GM19351 (cell line): ENCODE data around the gene PYCR2.
"Not testable (repeated sequence)": the region's sequence is repeated elsewhere in the genome, so short reads cannot be mapped to it uniquely, and the experiment has no call there.

Experiments
- ATAC-seq: cut with Tn5 transposase; IDR thresholded peaks from one replicate; pipeline ENCODE4 v1.9.1; 2021; ENCODE audit warnings: mild to moderate bottlenecking, moderate library complexity; ENCODE audit not compliant: unreplicated experiment

The PYCR2 gene

DNA sequence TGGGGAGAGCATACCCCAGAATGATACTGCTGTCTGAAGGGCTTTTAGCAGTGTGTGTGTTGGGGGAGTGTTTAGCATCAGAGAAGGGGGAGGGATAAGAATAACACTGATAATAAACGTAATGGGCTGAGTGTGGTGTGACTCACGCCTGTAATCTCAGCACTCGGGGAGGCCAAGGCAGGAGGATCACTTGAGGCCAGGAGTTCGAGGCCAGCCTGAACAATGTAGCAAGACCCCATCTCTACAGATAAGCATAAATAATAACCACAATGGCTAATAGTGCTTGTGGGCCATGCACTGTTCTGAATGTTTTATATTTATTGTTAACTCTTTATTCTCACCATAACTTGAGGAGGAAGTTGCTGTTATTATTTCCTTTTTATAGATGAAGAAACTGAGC is 19.5 kb upstream of the PYCR2 start:
- ATAC-seq, result no peak

DNA sequence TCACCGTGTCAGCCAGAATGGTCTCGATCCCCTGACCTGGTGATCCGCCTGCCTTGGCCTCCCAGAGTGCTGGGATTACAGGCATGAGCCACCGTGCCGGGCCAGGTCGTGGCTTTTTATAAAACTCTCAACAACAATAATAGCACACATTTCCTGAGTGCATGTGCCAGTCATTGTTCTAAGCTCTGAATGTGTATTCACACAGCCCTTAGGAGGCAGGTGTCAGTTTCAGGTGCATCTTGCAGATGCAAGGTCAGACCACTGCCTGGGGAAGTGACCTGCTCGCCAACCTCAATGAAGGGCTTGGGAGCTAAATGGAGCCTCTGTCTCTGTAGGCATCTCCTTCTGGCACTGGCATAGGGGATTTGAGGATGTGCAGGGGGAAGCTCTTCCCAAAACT is 18.5 kb upstream of the PYCR2 start:
- ATAC-seq, result peak; percentile 91

DNA sequence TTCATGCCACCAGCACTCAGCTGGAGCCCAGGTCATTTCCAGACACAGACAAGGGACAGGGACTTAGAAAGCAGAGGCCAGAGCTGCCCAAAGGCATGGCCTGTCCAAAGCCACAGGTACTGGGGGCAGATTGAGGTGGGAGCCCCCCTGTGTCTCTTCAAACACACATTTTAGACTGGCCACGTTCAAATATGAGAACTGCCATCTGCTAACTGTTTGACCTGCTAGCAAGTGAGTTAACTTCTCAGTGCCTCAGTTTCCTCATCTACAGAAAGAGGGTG is 17.8 kb upstream of the PYCR2 start:
- ATAC-seq, result no peak

DNA sequence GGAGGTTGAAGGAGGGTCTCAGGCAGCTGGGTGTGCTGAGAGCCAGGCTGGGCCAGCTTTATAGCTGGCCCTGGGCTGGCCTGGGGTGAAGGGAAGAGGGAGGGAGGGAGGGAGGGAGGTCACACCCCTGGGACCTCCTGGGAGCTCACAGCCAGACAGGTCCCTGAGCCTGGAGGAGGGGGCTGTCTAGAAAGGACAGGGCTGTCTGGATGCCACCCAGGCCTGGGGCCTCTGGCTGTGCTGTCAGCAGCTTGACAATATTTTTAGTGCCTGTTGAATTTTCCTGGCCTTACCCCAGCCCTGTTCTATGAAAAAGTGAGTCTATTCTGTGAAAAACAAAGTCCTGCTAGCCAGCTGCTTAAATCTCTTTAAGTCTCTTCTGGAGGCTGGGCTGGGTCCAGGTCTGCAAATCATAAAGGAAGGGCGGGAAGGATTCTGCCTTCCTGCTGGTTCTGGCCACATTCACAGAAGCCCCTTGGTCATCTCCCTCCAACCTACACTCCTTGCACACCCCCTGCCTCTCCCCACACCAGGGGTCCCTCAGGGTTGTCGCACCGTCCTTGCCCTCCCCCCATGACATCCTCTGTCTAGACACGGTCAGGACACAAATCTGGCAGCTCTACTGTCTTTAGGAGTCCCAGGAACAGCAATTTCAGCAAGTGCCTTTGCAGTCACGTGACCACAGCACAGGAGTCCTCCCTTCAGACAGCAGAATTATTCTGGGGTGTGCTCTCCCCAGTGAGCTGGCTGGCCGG is 17.3 kb upstream of the PYCR2 start, which contains the start of gene LEFTY2:
Gene LEFTY2, minus strand, starts transcription at position 34 of the 755 bp plus-strand sequence. CDS start 80 bp downstream, outside the sequence.
- no peak for ATAC-seq

DNA sequence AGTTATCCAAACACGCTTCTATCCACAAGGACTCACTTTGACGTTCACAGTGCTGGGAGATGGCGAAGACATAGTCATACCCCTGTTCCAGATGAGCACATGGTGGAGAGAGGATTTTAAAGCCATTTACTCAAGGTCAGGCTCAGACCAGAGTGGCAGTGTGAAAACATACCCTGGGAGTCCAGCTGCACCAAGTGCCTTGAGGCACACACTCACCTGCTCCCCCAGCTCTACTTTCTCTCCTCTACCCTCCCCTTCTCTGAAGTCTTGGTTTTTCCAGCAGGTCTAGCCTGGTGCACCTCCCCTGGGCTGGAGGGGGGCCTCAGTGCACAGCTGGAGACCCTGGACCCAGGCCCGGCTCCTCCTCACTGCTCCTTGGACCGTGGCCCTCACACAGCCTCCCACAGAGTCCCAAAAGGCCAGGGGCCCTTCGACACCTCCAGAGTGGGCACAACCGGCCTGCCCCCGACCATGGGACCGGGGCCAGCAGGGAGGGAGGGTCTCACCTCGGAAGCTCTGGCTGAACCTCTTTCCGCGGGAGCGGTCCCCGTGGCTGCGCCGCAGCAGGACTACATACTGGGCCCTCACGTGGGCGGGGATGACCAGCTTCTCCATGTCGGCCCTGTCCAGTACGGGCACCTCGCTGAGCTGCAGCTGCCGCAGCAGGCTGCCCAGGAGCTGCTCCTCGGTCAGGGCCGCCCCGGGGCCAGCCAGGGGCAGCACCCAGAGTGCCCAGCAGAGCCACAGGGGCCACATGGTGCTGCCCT is 16.5 kb upstream of the PYCR2 start:
- no peak for ATAC-seq

DNA sequence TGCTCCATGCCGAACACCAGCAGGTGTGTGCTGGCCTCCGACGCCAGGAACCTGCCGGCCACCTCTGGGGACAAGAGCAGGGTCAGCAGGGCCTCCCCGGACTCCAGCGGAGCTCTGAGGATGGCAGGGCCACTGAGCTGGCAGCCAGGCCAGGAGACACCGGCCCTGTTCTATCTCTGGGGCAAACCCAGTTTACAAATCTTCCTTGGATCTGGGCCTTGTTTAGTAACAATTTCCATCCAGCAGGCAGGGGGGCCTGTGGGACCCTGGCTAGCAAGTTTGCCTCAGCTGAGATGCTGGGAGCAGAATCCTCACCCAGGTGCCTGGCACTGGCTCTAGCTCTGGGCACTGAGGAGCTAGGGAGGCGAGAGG is 15.9 kb upstream of the PYCR2 start:
- not testable (repeated sequence) for ATAC-seq

DNA sequence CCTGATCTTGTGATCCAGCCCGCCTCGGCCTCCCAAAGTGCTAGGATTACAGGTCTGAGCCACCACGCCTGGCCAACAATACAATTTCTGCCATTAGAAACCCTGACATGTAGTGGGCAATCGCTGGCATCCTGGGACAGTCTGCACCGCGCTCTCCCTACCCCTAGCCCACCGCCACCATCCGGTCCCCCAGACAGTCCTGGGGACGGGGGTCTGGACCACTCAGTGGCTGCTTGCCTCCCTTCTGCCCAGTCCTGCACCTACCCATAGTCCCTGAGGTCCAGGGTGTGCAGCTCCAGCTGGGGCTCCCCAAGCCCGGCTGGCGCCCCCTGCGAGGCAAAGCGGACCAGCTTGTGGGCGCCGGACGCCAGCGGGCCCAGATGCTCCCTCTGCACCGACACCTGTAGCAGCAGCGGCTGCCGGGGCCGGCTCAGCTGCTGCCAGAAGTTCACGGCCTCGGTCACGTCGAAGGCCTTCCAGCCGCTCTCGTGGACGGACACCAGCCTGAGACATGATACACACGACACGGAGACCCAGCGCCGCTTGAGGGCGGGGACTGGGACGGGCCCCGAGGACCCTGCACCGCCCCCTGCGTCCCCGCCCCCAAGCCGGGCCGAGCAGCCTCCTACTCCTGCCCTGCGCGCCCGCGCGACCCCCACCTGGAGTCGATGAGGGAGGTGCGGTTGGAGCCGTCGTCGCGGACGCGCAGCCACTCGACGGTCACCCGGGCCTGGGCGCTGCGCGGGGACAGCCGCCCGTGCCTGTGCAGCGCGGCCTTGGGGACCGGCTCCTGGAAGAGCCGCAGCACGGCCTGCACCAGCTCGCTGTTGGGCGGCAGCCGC is 15.3 kb upstream of the PYCR2 start:
- not testable (repeated sequence) for ATAC-seq

DNA sequence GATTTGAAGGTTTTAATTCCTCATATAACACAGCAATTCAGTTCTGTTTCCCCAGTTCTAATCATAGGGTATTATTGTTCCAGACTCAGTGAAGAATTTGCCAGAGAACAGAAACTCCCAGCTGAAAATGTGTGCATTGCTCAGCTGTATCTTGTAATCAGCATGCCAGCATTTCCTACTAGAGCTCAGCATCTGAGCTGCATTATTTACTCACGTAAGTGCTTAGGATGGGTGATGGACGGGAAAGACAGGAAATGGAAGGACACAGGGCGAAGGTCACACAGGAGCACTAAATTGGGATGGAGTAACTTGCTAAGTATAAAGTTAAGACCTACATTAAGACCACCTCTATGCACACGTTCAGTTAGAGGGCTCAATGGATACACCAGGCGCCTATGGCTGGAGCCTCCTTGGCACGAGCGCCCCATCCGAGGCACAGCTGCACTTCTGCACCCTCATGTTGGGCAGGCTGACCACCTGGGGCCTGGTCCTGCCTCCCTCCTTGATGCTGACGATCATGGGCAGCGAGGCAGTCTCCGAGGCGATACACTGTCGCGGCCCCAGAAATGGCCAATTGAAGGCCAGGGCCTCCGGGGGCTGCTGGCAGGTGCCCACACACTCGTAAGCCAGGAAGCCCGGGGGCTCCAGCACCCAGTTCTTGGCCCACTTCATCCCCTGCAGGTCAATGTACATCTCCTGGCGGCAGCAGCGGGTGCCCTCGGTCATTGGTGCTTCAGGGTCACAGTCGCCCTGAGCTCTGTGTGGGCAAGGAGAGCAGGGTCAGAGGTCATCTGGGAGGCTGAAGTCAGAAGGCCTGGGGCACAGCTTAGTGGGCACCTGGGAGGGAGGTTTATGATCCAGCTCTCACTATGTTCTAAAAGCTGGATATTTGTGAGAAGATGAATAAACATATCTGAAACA is 13.3 kb upstream of the PYCR2 start:
- no peak for ATAC-seq

DNA sequence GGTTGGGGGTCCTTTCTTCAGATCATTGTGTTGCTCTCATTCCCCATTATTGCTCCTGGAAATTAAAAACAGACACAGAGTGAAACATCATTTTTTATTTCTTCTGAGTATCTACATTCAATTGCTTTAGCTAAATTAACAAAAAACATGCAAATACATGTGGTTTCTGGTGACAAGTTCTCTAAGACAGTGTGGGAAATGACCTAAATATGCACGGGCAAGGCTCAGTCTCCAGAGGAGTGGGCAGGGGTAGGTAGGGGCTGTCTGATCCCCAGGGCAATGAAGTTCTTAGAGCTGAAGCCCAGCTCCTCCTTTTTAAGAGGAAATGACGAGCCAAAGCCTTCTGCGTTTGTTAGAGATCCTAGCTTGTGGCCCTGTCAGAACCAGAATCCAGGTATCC is 12.5 kb upstream of the PYCR2 start:
- ATAC-seq, result no peak

DNA sequence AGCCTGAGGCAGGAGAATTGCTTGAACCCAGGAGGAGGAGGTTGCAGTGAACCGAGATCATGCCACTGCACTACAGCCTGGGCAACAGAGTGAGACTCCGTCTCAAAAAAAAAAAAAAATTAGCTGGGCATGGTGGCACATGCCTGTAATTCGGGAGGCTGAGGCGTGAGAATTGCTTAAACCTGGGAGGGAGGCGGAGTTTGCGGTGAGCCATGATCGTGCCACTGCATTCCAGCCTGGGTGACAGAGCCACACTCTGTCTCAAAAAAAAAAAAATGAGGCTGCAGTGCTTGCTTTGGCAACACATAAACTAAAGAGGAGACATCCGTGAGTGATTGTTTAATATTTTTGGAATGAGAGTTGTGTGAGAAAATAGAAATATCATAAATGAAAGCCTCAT is 12.0 kb upstream of the PYCR2 start:
- ATAC-seq, result not testable (repeated sequence)

DNA sequence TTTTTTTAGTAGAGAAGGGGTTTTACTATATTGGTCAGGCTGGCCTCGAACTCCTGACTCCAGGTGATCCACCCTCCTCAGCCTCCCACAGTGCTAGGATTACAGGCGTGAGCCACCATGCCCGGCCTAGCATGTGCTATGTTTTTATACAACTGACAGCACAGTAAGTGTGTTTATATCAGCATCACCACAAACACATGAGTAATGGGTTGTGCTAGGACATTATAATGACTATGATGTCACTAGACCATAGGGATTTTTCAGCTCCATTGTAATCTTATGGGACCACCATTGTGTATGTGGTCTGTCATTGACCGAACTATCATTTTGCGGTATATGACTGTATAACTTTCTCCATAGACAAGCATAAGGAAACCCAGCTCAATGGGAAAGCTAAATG is 10.7 kb upstream of the PYCR2 start:
- no peak for ATAC-seq

DNA sequence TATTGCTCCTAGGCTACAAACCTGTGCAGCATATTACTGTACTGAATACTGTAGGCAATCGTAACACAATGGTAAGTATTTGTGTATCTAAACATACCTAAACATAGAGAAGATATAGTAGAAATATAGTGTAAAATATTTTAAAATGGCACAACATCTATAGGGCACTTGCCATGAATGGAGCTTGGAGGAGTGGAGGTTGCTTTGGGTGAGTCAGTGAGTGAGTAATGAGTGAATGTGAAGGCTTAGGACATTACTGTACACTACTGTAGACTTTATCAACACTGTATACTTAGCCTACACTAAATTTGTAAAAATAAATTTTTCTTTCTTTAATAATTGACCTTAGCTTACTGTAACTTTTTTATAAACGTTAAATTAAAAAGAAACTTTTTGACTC is 9.0 kb upstream of the PYCR2 start:
- ATAC-seq, result no peak

DNA sequence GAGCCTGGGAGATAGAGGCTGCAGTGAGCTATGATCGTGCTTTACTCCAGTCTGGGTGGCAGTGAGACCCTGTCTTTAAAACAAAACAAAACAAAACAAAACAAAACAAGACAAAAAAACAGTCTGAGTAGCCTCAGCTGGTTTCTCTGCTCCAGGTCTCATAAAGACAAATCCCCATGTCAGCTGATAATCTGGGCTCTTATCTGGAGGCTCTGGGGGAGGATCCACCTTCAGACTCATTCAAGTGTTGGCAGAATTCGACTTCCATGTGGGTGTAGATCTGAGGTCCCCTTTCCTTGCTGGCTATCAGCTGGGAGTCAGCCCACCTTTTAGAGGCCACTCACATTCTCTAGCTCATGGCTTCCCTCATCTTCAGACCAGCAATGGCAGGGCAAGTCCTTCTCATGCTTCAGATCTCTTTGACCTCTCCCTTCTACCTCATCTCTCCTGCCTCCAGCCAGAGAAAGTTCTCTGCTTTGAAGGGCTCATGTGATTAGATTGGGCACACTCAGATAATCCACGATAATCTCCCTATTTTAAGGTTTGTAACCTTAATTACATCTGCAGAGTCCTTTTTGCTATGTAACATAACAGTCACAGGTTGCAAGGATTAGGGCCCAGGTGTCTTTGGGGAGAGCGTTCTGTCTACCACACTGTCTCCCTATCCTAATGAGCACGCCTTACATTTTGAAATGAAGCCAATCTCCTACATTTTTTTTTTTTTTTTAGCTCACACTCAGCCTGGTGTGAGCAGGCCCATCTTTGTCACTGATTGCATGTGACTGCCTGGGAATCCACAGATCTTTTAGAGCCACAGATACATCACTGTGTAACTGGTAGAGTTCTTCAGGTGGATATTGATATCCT is 7.5 kb upstream of the PYCR2 start:
- ATAC-seq, result no peak

DNA sequence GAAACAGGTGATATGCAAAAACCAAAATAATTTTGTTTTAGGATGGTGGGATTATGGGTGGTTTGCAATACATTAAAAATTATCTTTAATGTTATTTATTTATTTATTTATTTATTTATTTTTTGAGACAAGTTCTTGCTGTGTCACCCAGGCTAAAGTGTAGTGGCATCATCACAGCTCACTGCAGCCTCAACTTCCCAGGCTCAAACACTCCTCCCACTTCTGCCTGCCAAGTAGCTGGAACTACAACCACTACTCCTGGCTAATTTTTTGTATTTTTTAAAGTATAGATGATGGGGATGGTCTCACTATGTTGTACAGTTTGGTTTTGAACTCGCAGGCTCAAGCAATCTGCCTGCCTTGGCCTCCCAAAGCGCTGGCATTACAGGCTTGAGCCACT is 6.5 kb upstream of the PYCR2 start:
- ATAC-seq, result no peak

DNA sequence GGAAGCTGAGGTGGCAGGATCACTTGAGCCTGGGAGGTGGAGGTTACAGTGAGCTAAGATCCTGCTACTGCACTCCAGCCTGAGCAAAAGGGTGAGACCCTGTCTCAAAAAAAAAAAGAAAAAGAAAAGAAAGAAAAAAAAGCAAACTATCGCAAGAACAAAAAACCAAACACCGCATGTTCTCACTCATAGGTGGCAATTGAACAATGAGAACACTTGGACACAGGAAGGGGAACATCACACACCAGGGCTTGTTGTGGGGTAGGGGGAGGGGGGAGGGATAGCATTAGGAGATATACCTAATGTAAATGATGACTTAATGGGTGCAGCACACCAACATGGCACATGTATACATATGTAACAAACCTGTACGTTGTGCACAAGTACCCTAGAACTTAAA is 5.4 kb upstream of the PYCR2 start:
- not testable (repeated sequence) for ATAC-seq

DNA sequence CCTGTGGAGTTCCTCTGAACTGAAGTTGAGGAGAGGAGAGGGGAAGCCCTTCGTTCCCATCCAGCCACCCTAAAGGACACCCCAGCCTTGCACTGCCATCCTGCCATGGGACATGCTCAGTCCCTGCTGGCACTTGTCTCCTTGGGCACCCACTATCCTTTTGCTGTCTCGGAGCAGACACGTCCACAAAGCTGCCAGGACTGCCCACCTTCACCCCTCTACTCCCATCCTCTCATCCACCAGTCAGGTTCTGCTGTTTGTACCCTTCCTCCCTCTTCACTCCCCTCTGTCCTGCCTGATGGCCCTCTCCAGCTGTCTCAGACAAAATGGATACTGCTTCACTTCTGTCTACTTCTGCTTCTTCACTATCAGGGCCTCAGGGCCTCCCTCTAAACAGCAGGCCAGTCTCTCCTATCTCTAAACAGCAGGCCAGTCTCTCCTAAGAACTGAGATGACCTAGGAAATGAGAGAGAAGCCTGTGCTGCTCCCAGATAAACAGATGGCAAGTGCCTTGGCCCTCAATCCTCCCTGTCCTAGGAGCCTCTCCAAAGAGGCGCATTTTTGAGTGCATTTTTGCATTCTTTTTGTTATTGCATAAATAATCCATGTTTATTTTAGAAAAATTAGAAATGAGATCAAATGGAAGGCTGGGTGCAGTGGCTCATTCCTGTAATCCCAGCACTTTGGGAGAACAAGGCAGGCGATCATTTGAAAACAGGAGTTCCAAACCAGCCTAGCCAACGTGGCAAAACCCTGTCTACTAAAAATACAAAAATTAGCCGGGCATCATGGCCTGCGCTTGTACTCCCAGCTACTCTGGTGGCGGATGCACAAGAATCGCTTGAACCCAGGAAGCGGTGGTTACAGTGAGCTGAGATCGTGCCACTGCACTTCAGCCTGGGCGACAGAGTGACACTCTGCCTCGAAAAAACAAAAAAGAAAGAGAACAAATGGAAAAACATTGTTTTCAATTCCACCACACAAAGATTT is 4.4 kb upstream of the PYCR2 start:
- ATAC-seq, result no peak

DNA sequence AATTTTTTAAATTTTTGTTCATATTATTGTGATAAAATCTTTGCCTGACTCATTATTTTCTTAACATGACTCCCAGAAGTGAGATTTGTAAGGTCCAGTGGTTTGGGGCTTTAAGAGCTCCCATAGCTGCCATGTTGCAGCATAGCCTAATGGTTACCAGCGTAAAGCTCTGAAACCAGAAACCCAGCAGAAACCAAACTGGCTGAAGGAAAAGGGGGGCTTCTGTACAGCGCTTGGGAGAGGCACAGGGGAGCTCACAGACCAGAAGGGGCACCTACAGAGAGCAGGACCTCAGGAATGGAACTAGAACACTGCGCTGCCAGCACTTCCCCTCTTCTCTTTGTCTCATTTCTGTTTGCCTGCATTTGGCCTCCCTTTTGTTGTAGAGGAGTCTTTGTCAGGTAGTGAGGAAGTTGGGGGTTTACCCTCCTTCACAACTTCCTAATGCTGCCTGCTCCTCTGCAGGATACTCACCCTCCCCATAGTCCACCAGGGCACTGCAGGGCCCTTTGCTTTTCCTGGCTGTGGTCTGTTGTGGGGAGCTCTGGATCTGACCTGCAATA is 2.6 kb upstream of the PYCR2 start:
- ATAC-seq, result no peak

DNA sequence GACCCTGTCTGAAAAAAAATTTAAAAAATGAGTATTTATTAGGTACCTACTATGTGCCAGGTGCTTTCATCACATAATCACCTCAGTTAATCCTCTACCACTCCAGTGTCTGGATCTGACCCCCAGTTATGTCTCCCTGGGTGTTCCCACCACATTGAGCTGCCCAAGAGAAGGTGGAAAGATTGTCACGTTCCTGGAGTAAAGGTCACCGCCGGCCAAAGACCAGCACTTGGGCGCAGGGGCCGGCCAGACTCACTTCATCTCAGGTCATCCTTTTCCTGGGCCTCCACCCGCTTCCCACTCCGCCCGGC is 714 bp downstream of the PYCR2 start:
- no peak for ATAC-seq
